ENCODE data around the gene LIN28A.

DNA sequence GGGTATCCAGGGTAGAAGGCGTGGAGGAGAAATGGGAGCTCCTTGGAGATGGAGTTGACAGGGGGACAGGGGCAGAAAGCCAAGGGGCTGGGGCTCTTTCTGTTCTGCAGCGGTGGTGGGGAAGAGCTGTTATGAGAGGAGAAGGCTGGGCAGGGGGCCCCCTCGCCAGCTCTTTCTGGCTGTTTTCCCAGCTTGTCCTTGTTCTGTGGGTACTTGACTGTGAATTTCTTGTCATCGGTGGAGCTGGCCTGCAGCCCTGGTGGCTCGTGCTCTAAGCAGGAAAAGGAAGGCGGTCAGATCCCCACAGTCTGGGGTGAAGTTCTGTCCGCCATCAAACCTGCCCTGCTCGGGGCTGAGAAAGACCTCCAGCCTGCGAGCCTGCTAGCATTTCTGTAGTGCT lies 45.7 kb upstream of the LIN28A start:
- no peak for TF ChIP-seq SIN3A (IDR thresholded peaks at IDR 0.05; ENCODE audit: borderline replicate concordance, low read depth, low read length)
- TF ChIP-seq CTCF (IDR thresholded peaks at IDR 0.05), result no peak
- no peak for TF ChIP-seq POLR2AphosphoS5 (IDR thresholded peaks at IDR 0.05; ENCODE audit: low read depth, low read length)
- no peak for TF ChIP-seq GABPA (IDR thresholded peaks at IDR 0.05; ENCODE audit: low read depth)
- no peak for TF ChIP-seq RFX5 (IDR thresholded peaks at IDR 0.05; ENCODE audit: low read length)
- TF ChIP-seq IRF3 (IDR thresholded peaks at IDR 0.05; ENCODE audit: low read depth, low read length), result no peak
- TF ChIP-seq NRF1 (IDR thresholded peaks at IDR 0.05; ENCODE audit: low read depth, low read length), result no peak
- TF ChIP-seq RAD21 (IDR thresholded peaks at IDR 0.05; ENCODE audit: low read length), result no peak
- TF ChIP-seq MAX (IDR thresholded peaks at IDR 0.05; ENCODE audit: low read depth), result no peak
- TF ChIP-seq TAF1 (IDR thresholded peaks at IDR 0.05; ENCODE audit: borderline replicate concordance, low read depth, low read length), result no peak
- TF ChIP-seq EZH2phosphoT487 (IDR thresholded peaks at IDR 0.05; ENCODE audit: borderline replicate concordance, low read depth), result no peak
- TF ChIP-seq YY1 (IDR thresholded peaks at IDR 0.05; ENCODE audit: low read depth), result no peak
- no peak for TF ChIP-seq EP300 (IDR thresholded peaks at IDR 0.05; ENCODE audit: borderline replicate concordance in 1 of 2, low read depth in 1 of 2, low read length in 1 of 2)

Data from SK-N-SH (cell line).